Vagina (tissue), 2 donors: ENCODE results near the gene CFAP45.

Experiments used
- POLR2A ChIP-seq, 2 donors: fragments of 450-650 bp; IDR thresholded peaks; one replicate each; pipeline ENCODE4 v1.6.1; 2017; ENCODE audit warnings: antibody characterized with exemption in 2 of 2, mild to moderate bottlenecking in 2 of 2, moderate library complexity in 2 of 2
- TF ChIP-seq, protein P1 (sequence below), 3 experiments: fragments of 450-650 bp in 2 of 3; fragments of 200-600 bp in 1 of 3; sonication (generic) in 1 of 3; IDR thresholded peaks; one replicate each; pipeline ENCODE4 v1.5.1; 2017 to 2019; ENCODE audit warnings: antibody characterized with exemption in 3 of 3, mild to moderate bottlenecking in 2 of 3, moderate library complexity in 2 of 3

DNA sequence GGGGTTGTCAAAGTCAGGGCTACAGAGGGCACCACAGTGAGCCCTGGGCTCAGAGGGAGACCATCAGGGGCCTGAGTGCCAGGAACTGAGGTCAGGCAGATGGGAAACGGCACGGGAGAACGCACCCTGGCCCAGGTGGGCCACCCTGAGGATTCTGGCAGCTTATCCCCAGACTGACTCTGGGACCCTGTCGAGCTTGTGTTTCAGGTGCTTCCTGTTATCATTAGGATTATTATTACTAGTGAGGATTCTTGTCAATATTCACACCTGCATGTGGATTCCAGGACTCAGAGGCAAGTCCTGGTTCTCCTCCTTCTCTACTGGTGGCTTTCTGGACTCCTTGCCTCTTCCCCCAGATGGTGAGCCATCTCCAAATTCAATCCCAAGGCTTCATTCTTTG is 52.7 kb downstream of the CFAP45 start:
- TF ChIP-seq, protein P1, sequence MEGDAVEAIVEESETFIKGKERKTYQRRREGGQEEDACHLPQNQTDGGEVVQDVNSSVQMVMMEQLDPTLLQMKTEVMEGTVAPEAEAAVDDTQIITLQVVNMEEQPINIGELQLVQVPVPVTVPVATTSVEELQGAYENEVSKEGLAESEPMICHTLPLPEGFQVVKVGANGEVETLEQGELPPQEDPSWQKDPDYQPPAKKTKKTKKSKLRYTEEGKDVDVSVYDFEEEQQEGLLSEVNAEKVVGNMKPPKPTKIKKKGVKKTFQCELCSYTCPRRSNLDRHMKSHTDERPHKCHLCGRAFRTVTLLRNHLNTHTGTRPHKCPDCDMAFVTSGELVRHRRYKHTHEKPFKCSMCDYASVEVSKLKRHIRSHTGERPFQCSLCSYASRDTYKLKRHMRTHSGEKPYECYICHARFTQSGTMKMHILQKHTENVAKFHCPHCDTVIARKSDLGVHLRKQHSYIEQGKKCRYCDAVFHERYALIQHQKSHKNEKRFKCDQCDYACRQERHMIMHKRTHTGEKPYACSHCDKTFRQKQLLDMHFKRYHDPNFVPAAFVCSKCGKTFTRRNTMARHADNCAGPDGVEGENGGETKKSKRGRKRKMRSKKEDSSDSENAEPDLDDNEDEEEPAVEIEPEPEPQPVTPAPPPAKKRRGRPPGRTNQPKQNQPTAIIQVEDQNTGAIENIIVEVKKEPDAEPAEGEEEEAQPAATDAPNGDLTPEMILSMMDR (IDR thresholded peaks at IDR 0.05) = no peak
- no peak for TF ChIP-seq POLR2A (IDR thresholded peaks at IDR 0.05)
